HepG2 (cell line): Measurements from ENCODE around the gene REM2. TPM values are rescaled to one million over a fixed set of nuclear protein-coding genes. Genes with fewer than 3 reads are reported as not detected.
A peak's percentile ranks its signal among the peaks of the same experiment; 100 is the strongest.

Experiments used
- ARID5B ChIP-seq: IDR thresholded peaks from 2 replicates; pipeline ENCODE4 v1.4.0; 2020; ENCODE audit warnings: mild to moderate bottlenecking, missing genetic modification reagents
- E2F1 ChIP-seq: sonication (generic); formaldehyde crosslinking; IDR thresholded peaks from 2 replicates; pipeline ENCODE4 v1.5.0; 2020; ENCODE audit warnings: missing genetic modification reagents
- FOSL2 ChIP-seq: sonication (generic); formaldehyde crosslinking; IDR thresholded peaks from 2 replicates; pipeline ENCODE4 v1.4.0; 2020; ENCODE audit warnings: missing genetic modification reagents
- GABPB1 ChIP-seq: IDR thresholded peaks from 2 replicates; pipeline ENCODE4 v1.6.1; 2016; ENCODE audit warnings: mild to moderate bottlenecking, missing genetic modification reagents, moderate library complexity, missing compliant biosample characterization
- HIVEP1 ChIP-seq: sonication (generic); formaldehyde crosslinking; IDR thresholded peaks from 2 replicates; pipeline ENCODE4 v1.4.0; 2020; ENCODE audit warnings: mild to moderate bottlenecking, missing genetic modification reagents
- IRF2 ChIP-seq: IDR thresholded peaks from 2 replicates; pipeline ENCODE4 v1.6.1; 2018; ENCODE audit warnings: missing genetic modification reagents, missing compliant biosample characterization
- MED1 ChIP-seq: sonication (generic); formaldehyde crosslinking; IDR thresholded peaks from 2 replicates; pipeline ENCODE4 v1.4.0; 2020; ENCODE audit warnings: missing genetic modification reagents
- MEF2D ChIP-seq: sonication (generic); formaldehyde crosslinking; IDR thresholded peaks from 2 replicates; pipeline ENCODE4 v1.5.1; 2020; ENCODE audit warnings: mild to moderate bottlenecking, missing genetic modification reagents
- NPAS2 ChIP-seq: sonication (generic); formaldehyde crosslinking; IDR thresholded peaks from 2 replicates; pipeline ENCODE4 v1.8.0; 2022; ENCODE audit warnings: mild to moderate bottlenecking, missing genetic modification reagents, borderline replicate concordance
- PCBP2 ChIP-seq: fragments of 200-400 bp; formaldehyde crosslinking; optimal IDR thresholded peaks from 2 replicates; pipeline ENCODE3; 2018; ENCODE audit warnings: low read length, low read depth; ENCODE audit not compliant: poor library complexity, severe bottlenecking
- RARA ChIP-seq: IDR thresholded peaks from 2 replicates; pipeline ENCODE4 v1.6.1; 2016; ENCODE audit warnings: missing genetic modification reagents, missing compliant biosample characterization
- RFX1 ChIP-seq: fragments of 450-650 bp; IDR thresholded peaks from 2 replicates; pipeline ENCODE4 v1.6.1; 2017
- TOE1 ChIP-seq: sonication (generic); formaldehyde crosslinking; IDR thresholded peaks from 2 replicates; pipeline ENCODE4 v1.4.0; 2020; ENCODE audit warnings: mild to moderate bottlenecking, missing genetic modification reagents
- U2AF2 ChIP-seq: fragments of 200-400 bp; formaldehyde crosslinking; IDR thresholded peaks from 2 replicates; pipeline ENCODE4 v1.6.1; 2017; ENCODE audit warnings: low read depth, mild to moderate bottlenecking, low read length
- ZMYM2 ChIP-seq: sonication (generic); formaldehyde crosslinking; IDR thresholded peaks from 2 replicates; pipeline ENCODE4 v1.8.0; 2022; ENCODE audit warnings: mild to moderate bottlenecking, missing genetic modification reagents
- ZNF230 ChIP-seq: sonication (generic); formaldehyde crosslinking; IDR thresholded peaks from 2 replicates; pipeline ENCODE4 v1.4.0; 2020; ENCODE audit warnings: mild to moderate bottlenecking, missing genetic modification reagents
- ZNF34 ChIP-seq: sonication (generic); formaldehyde crosslinking; IDR thresholded peaks from 2 replicates; pipeline ENCODE4 v1.4.0; 2020; ENCODE audit warnings: mild to moderate bottlenecking, missing genetic modification reagents, borderline replicate concordance
- ZNF414 ChIP-seq: sonication (generic); formaldehyde crosslinking; IDR thresholded peaks from 2 replicates; pipeline ENCODE4 v1.5.0; 2020; ENCODE audit warnings: missing genetic modification reagents
- ZNF512B ChIP-seq: sonication (generic); formaldehyde crosslinking; IDR thresholded peaks from 2 replicates; pipeline ENCODE4 v1.5.1; 2020; ENCODE audit warnings: missing genetic modification reagents, mild to moderate bottlenecking, borderline replicate concordance
- ZNF773 ChIP-seq: sonication (generic); formaldehyde crosslinking; IDR thresholded peaks from 2 replicates; pipeline ENCODE4 v1.4.0; 2020; ENCODE audit warnings: missing genetic modification reagents, borderline replicate concordance
- ZSCAN25 ChIP-seq: sonication (generic); formaldehyde crosslinking; IDR thresholded peaks from 2 replicates; pipeline ENCODE4 v1.8.0; 2022; ENCODE audit warnings: mild to moderate bottlenecking, missing genetic modification reagents
- ZSCAN9 ChIP-seq: IDR thresholded peaks from 2 replicates; pipeline ENCODE4 v1.6.1; 2016; ENCODE audit warnings: borderline replicate concordance
- polyA plus RNA-seq, 8 experiments: library from polyadenylated mRNA; depleted of rRNA in 3 of 8; stranded (reverse) in 7 of 8; unstranded in 1 of 8; fragments of >200 nt; fragmentation: Illumina TruSeq in 4 of 8; extraction: Trizol in 4 of 8; gene quantifications; 2 replicates each; pipeline versions ENCODE4 v1.2.1 to v1.2.3, GENCODE V29; 2011 to 2016; ENCODE audit warnings: low read depth in 4 of 8, missing spikeins in 1 of 8, mixed read lengths in 1 of 8; ENCODE audit not compliant: insufficient read depth in 1 of 8
- total RNA-seq, 5 experiments: library from RNA; depleted of rRNA; stranded (reverse); fragments of >200 nt; fragmentation: Illumina TruSeq; extraction: Trizol; gene quantifications; 2 replicates each; pipeline ENCODE4 v1.2.3, GENCODE V29; 2016; ENCODE audit warnings: low read depth in 1 of 5

REM2 gene
- total and polyA plus RNA-seq, 2 of the 13 experiments (the other 11 are each of a cell fraction or from before 2014, with no cell fraction given), result 0.20 TPM; not detected in 1

- TF ChIP-seq ARID5B, result peak; percentile 53
- TF ChIP-seq MEF2D (CRISPR knock-in tag), result no peak
- TF ChIP-seq ZSCAN9, result peak; percentile 61; the same call in 1 of the 2 replicates
- peak; percentile 89; the same call in 1 of the 2 replicates for TF ChIP-seq TOE1 (CRISPR knock-in tag)
- peak; percentile 93 for TF ChIP-seq HIVEP1
- TF ChIP-seq FOSL2, result peak; percentile 61
- no peak for TF ChIP-seq NPAS2
- TF ChIP-seq GABPB1 (CRISPR knock-in tag), result peak; percentile 72
- no peak for TF ChIP-seq E2F1 (CRISPR knock-in tag)
- TF ChIP-seq ZNF512B (CRISPR knock-in tag), result no peak; the same call in 1 of the 2 replicates
- TF ChIP-seq PCBP2, result peak; percentile 17
- peak; percentile 93 for TF ChIP-seq IRF2 (CRISPR knock-in tag)
- TF ChIP-seq RFX1, result no peak
- TF ChIP-seq ZMYM2 (CRISPR knock-in tag), result 0 out of 2 replicates have a peak, but pooled peaks have one; percentile 60
- peak; percentile 98 for TF ChIP-seq ZSCAN25 (CRISPR knock-in tag)
- TF ChIP-seq ZNF34 (CRISPR knock-in tag), result peak; percentile 91; the same call in 1 of the 2 replicates
- TF ChIP-seq U2AF2, result no peak
- TF ChIP-seq MED1 (CRISPR knock-in tag), result no peak; the same call in 1 of the 2 replicates
- no peak for TF ChIP-seq ZNF773 (CRISPR knock-in tag)
- peak; percentile 76 for TF ChIP-seq ZNF230 (CRISPR knock-in tag)
- TF ChIP-seq RARA (CRISPR knock-in tag), result peak; percentile 35
- peak; percentile 92; the same call in 1 of the 2 replicates for TF ChIP-seq ZNF414
Measured at GRCh38 chr14:22852940-22853767, 29.9 kb upstream of the REM2 start (continued).
